ENCODE measurements around the gene MYL6.

MYL6 gene

GRCh38 chr12:56152756-56153677, 5.1 kb upstream of the MYL6 start:
- Histone ChIP-seq H3K4me3 (ENCODE audit: low read length in 2 of 2) (peak overlapping the region; percentile 78 to 92), H2BK5ac (ENCODE audit: low read length) (no peak overlapping the region), H3K18ac (ENCODE audit: low read length) (peak overlapping the region; percentile 25), H2BK12ac (ENCODE audit: low read length) (no peak overlapping the region), H3K27ac (replicated peaks; ENCODE audit: low read length) (no peak overlapping the region), H3K9ac (ENCODE audit: low read depth, low read length, poor library complexity) (peak overlapping the region; percentile 67), H2BK120ac (ENCODE audit: low read depth, low read length) (no peak overlapping the region), H4K91ac (ENCODE audit: low read depth, low read length, poor library complexity) (no peak overlapping the region), H3K4me1 (ENCODE audit: control insufficient read depth in 2 of 2, insufficient read depth in 1 of 2, low read depth in 1 of 2, low read length in 2 of 2) (peaks cover 7 to 13% of the 10 kb centered on the region in 2 donors), H3K23ac (ENCODE audit: low read depth, low read length, poor library complexity) (no peak overlapping the region), H3K4me2 (ENCODE audit: insufficient read depth, low read length, poor library complexity, severe bottlenecking) (peak overlapping the region; percentile 82), H3K9me3 (replicated peaks in 1 of 2; ENCODE audit: control insufficient read depth in 2 of 2, insufficient read depth in 1 of 2, low read depth in 1 of 2, low read length in 2 of 2) (no peaks in the 10 kb centered on the region), H3K14ac (ENCODE audit: low read length) (no peak overlapping the region), H3K79me1 (ENCODE audit: low read depth, low read length) (no peaks in the 10 kb centered on the region), H2BK15ac (ENCODE audit: low read length) (peak overlapping the region; percentile 15), H3K36me3 (replicated peaks in 1 of 2; ENCODE audit: control insufficient read depth in 2 of 2, insufficient read depth in 2 of 2, low read length in 2 of 2) (peaks cover 16 to 17% of the 10 kb centered on the region in 2 donors), H3K4ac (ENCODE audit: low read length) (no peak overlapping the region), H2AK5ac (ENCODE audit: low read depth, low read length) (no peak overlapping the region), H3K27me3 (ENCODE audit: control insufficient read depth in 3 of 3, insufficient read depth in 3 of 3, low read depth in 1 of 3, low read length in 3 of 3) (no peaks in the 10 kb centered on the region), H2AFZ (ENCODE audit: low read length) (peak overlapping the region; percentile 91), H4K8ac (ENCODE audit: low read depth, low read length) (no peak overlapping the region)
- WGBS, 2 donors (ENCODE audit: extremely low coverage in 2 of 2, insufficient read length in 2 of 2, insufficient replicate concordance in 1 of 2): no CpG with 5 or more reads among the region's 8 CpGs
- no peak for DNase-seq (ENCODE audit: low spot score)

DNA sequence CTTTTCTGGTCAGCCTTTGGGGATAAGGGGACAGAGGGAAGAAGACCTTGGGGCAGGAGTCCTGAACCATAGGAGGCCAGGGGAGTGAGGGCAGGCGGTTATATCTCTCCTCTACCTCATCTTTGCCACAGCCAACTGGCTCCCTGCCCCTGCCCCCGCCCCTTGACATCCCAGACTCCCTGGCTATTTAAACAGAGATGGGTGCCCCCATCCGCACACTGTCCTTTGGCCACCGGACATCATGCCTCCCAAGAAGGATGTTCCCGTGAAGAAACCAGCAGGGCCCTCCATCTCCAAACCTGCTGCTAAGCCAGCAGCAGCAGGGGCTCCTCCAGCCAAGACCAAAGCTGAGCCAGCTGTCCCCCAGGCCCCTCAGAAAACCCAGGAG, 4.5 kb upstream of the MYL6 start:
- H3K4me3 ChIP-seq (ENCODE audit: low read length in 2 of 2): peak overlapping the region in 1 of 2 donors; percentile 78
- no peak overlapping the region for H2BK12ac ChIP-seq (ENCODE audit: low read length)
- no peaks in the 10 kb centered on the region for H3K27me3 ChIP-seq (ENCODE audit: control insufficient read depth in 3 of 3, insufficient read depth in 3 of 3, low read depth in 1 of 3, low read length in 3 of 3)
- H3K9me3 ChIP-seq (replicated peaks in 1 of 2; ENCODE audit: control insufficient read depth in 2 of 2, insufficient read depth in 1 of 2, low read depth in 1 of 2, low read length in 2 of 2): no peaks in the 10 kb centered on the region
- no peak overlapping the region for H2AK5ac ChIP-seq (ENCODE audit: low read depth, low read length)
- H2BK15ac ChIP-seq (ENCODE audit: low read length): no peak overlapping the region
- H2BK120ac ChIP-seq (ENCODE audit: low read depth, low read length): no peak overlapping the region
- H3K4me1 ChIP-seq (ENCODE audit: control insufficient read depth in 2 of 2, insufficient read depth in 1 of 2, low read depth in 1 of 2, low read length in 2 of 2): peaks cover 7 to 13% of the 10 kb centered on the region in 2 donors
- H3K36me3 ChIP-seq (replicated peaks in 1 of 2; ENCODE audit: control insufficient read depth in 2 of 2, insufficient read depth in 2 of 2, low read length in 2 of 2): peaks cover 16 to 17% of the 10 kb centered on the region in 2 donors
- no peak overlapping the region for H3K23ac ChIP-seq (ENCODE audit: low read depth, low read length, poor library complexity)
- H3K27ac ChIP-seq (replicated peaks; ENCODE audit: low read length): no peak overlapping the region
- no peak for DNase-seq (ENCODE audit: low spot score)
- no peak overlapping the region for H3K9ac ChIP-seq (ENCODE audit: low read depth, low read length, poor library complexity)
- H2AFZ ChIP-seq (ENCODE audit: low read length): no peak overlapping the region
- H3K4me2 ChIP-seq (ENCODE audit: insufficient read depth, low read length, poor library complexity, severe bottlenecking): peak overlapping the region; percentile 21
- H2BK5ac ChIP-seq (ENCODE audit: low read length): no peak overlapping the region
- no peak overlapping the region for H3K14ac ChIP-seq (ENCODE audit: low read length)
- H3K18ac ChIP-seq (ENCODE audit: low read length): no peak overlapping the region
- WGBS, 2 donors (ENCODE audit: extremely low coverage in 2 of 2, insufficient read length in 2 of 2, insufficient replicate concordance in 1 of 2): no CpG with 5 or more reads among the region's 5 CpGs
- H4K91ac ChIP-seq (ENCODE audit: low read depth, low read length, poor library complexity): no peak overlapping the region
- no peak overlapping the region for H4K8ac ChIP-seq (ENCODE audit: low read depth, low read length)
- H3K79me1 ChIP-seq (ENCODE audit: low read depth, low read length): no peaks in the 10 kb centered on the region
- H3K4ac ChIP-seq (ENCODE audit: low read length): no peak overlapping the region

GRCh38 chr12:56154246-56154771, 3.9 kb upstream of the MYL6 start:
- H3K27ac ChIP-seq (replicated peaks; ENCODE audit: low read length): no peak overlapping the region
- peaks cover 17 to 18% of the 10 kb centered on the region in 2 donors for H3K36me3 ChIP-seq (replicated peaks in 1 of 2; ENCODE audit: control insufficient read depth in 2 of 2, insufficient read depth in 2 of 2, low read length in 2 of 2)
- H2AFZ ChIP-seq (ENCODE audit: low read length): no peak overlapping the region
- H2BK120ac ChIP-seq (ENCODE audit: low read depth, low read length): no peak overlapping the region
- DNase-seq (ENCODE audit: low spot score): no peak
- H3K9me3 ChIP-seq (replicated peaks in 1 of 2; ENCODE audit: control insufficient read depth in 2 of 2, insufficient read depth in 1 of 2, low read depth in 1 of 2, low read length in 2 of 2): no peaks in the 10 kb centered on the region
- no peak overlapping the region for H3K9ac ChIP-seq (ENCODE audit: low read depth, low read length, poor library complexity)
- H3K4me3 ChIP-seq (ENCODE audit: low read length in 2 of 2): no peak overlapping the region
- no peak overlapping the region for H2BK12ac ChIP-seq (ENCODE audit: low read length)
- no peak overlapping the region for H3K4me2 ChIP-seq (ENCODE audit: insufficient read depth, low read length, poor library complexity, severe bottlenecking)
- no peak overlapping the region for H3K23ac ChIP-seq (ENCODE audit: low read depth, low read length, poor library complexity)
- no peak overlapping the region for H3K18ac ChIP-seq (ENCODE audit: low read length)
- H4K8ac ChIP-seq (ENCODE audit: low read depth, low read length): no peak overlapping the region
- no peak overlapping the region for H2BK5ac ChIP-seq (ENCODE audit: low read length)
- peaks cover 7 to 14% of the 10 kb centered on the region in 2 donors for H3K4me1 ChIP-seq (ENCODE audit: control insufficient read depth in 2 of 2, insufficient read depth in 1 of 2, low read depth in 1 of 2, low read length in 2 of 2)
- H2AK5ac ChIP-seq (ENCODE audit: low read depth, low read length): no peak overlapping the region
- no CpG with 5 or more reads among the region's 1 CpG for WGBS, 2 donors (ENCODE audit: extremely low coverage in 2 of 2, insufficient read length in 2 of 2, insufficient replicate concordance in 1 of 2)
- H3K79me1 ChIP-seq (ENCODE audit: low read depth, low read length): no peaks in the 10 kb centered on the region
- H3K27me3 ChIP-seq (ENCODE audit: control insufficient read depth in 3 of 3, insufficient read depth in 3 of 3, low read depth in 1 of 3, low read length in 3 of 3): no peaks in the 10 kb centered on the region
- H2BK15ac ChIP-seq (ENCODE audit: low read length): no peak overlapping the region
- H3K14ac ChIP-seq (ENCODE audit: low read length): no peak overlapping the region
- no peak overlapping the region for H4K91ac ChIP-seq (ENCODE audit: low read depth, low read length, poor library complexity)
- no peak overlapping the region for H3K4ac ChIP-seq (ENCODE audit: low read length)

- Histone ChIP-seq H3K9ac (ENCODE audit: low read depth, low read length, poor library complexity) (no peak overlapping the region), H3K27ac (replicated peaks; ENCODE audit: low read length) (no peak overlapping the region)
- no peak for DNase-seq (ENCODE audit: low spot score)
These were observed 3.3 kb upstream of the MYL6 start for GRCh38 chr12:56154818-56155217.

More at GRCh38 chr12:56154818-56155217, 3.3 kb upstream of the MYL6 start:
- WGBS, 2 donors (ENCODE audit: extremely low coverage in 2 of 2, insufficient read length in 2 of 2, insufficient replicate concordance in 1 of 2): no CpG with 5 or more reads among the region's 5 CpGs
- H3K27me3 ChIP-seq (ENCODE audit: control insufficient read depth in 3 of 3, insufficient read depth in 3 of 3, low read depth in 1 of 3, low read length in 3 of 3): no peaks in the 10 kb centered on the region
- H3K4me2 ChIP-seq (ENCODE audit: insufficient read depth, low read length, poor library complexity, severe bottlenecking): no peak overlapping the region
- no peak overlapping the region for H3K18ac ChIP-seq (ENCODE audit: low read length)
- no peak overlapping the region for H2BK120ac ChIP-seq (ENCODE audit: low read depth, low read length)
- H2BK12ac ChIP-seq (ENCODE audit: low read length): no peak overlapping the region
- peaks cover 12 to 18% of the 10 kb centered on the region in 2 donors for H3K4me1 ChIP-seq (ENCODE audit: control insufficient read depth in 2 of 2, insufficient read depth in 1 of 2, low read depth in 1 of 2, low read length in 2 of 2)
- no peak overlapping the region for H3K4ac ChIP-seq (ENCODE audit: low read length)
- H3K36me3 ChIP-seq (replicated peaks in 1 of 2; ENCODE audit: control insufficient read depth in 2 of 2, insufficient read depth in 2 of 2, low read length in 2 of 2): peaks cover 18 to 23% of the 10 kb centered on the region in 2 donors
- H2BK15ac ChIP-seq (ENCODE audit: low read length): no peak overlapping the region
- no peak overlapping the region for H2AK5ac ChIP-seq (ENCODE audit: low read depth, low read length)
- no peak overlapping the region for H3K4me3 ChIP-seq (ENCODE audit: low read length in 2 of 2)
- no peak overlapping the region for H4K91ac ChIP-seq (ENCODE audit: low read depth, low read length, poor library complexity)
- H3K14ac ChIP-seq (ENCODE audit: low read length): no peak overlapping the region
- H3K9me3 ChIP-seq (replicated peaks in 1 of 2; ENCODE audit: control insufficient read depth in 2 of 2, insufficient read depth in 1 of 2, low read depth in 1 of 2, low read length in 2 of 2): no peaks in the 10 kb centered on the region
- H3K79me1 ChIP-seq (ENCODE audit: low read depth, low read length): no peaks in the 10 kb centered on the region
- H2BK5ac ChIP-seq (ENCODE audit: low read length): no peak overlapping the region
- H3K23ac ChIP-seq (ENCODE audit: low read depth, low read length, poor library complexity): no peak overlapping the region
- no peak overlapping the region for H2AFZ ChIP-seq (ENCODE audit: low read length)
- no peak overlapping the region for H4K8ac ChIP-seq (ENCODE audit: low read depth, low read length)

All from neuronal stem cell (in vitro differentiated cells).